GM19467 (cell line): ENCODE measurements around the gene CACNA1H.
"Not testable (repeated sequence)": the region's sequence is repeated elsewhere in the genome, so short reads cannot be mapped to it uniquely, and the experiment has no call there.

Experiments
- ATAC-seq: cut with Tn5 transposase; IDR thresholded peaks from one replicate; pipeline ENCODE4 v1.9.1; 2021; ENCODE audit warnings: mild to moderate bottlenecking, moderate library complexity; ENCODE audit not compliant: unreplicated experiment

Gene CACNA1H

DNA sequence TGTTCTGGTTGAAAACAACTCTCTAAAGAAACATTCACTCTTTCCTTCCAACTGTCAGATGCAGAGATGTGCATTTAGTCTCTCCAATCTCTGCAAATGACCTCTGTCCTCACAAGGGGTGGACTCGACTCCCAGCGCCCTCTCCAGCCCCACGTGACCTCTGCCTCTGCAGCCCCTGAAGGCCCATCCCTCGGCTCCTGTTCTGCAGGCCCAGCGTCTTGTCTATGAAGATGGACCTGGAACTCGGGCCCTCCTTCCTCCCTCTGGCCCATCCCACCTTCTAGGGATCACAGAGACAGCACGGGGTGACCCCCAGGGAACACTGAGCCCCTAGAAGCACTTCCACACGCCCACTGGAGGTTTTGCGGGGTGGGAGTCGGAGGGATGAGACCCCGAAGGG, 90.5 kb downstream of the CACNA1H start:
- not testable (repeated sequence) for ATAC-seq

DNA sequence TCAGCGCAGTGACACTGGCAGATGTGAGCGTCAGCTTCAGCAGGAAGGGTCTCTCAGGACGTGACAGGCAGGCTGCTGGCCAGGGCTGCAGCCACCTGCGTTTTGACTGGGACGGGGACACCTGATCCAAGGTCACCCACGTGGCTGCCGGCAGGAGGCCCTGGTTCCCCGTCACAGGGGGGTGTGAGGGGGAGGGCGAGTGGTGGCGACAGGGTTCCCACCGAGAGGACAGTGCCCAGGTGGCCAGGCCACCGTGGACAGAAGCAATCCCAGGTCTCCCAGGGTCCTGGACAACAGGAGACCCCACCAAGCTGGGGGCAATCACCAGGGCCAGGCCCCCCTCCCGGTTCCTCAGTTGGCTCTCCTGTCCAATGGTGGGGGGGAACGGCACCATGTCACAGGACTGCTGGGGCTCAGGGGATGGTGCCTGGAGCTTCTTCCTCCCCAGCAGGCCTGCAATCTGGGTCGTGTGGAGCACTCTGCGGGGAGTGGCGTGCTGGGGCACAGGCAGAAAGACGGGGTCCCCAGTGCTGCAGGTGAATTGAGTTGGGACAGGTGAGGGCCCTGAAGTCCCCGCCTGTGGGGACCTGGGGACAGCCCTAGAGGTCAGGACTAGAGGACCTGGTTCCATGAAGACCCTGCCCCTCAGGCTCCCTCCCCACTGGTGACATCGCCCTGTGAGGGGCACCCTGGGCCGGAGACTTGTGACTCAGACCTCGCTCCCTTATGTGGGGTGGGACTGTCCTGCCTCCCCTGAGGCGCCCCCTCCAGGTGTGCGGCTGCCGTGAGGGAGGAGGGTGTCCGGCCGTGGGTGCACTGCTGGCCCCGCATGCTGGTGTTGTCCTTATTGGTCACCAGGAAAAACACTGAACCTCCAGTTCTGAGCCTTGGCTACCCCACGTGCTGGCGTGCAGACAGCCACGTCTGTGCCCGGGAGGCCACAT, 91.3 kb downstream of the CACNA1H start:
- not testable (repeated sequence) for ATAC-seq

DNA sequence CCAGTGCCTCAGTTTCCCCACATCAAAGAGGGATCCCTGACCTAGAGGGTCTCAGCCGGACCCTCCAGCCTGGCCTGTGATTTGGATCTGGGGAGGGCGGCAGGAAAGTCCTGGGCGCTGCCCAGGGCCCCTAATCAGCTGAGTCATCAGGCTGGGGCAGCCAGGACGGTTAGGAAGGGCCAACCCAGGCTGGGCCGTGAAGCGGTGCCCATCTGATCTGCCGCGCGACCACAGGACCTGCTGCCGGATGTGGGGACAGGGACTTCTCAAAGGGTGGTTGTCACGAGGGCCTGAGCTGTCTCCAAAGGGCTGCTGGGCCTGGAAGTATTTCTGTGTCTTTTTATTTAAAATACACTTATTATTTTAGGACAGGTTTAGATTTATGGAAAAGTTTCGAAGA, 92.0 kb downstream of the CACNA1H start:
- no peak for ATAC-seq

DNA sequence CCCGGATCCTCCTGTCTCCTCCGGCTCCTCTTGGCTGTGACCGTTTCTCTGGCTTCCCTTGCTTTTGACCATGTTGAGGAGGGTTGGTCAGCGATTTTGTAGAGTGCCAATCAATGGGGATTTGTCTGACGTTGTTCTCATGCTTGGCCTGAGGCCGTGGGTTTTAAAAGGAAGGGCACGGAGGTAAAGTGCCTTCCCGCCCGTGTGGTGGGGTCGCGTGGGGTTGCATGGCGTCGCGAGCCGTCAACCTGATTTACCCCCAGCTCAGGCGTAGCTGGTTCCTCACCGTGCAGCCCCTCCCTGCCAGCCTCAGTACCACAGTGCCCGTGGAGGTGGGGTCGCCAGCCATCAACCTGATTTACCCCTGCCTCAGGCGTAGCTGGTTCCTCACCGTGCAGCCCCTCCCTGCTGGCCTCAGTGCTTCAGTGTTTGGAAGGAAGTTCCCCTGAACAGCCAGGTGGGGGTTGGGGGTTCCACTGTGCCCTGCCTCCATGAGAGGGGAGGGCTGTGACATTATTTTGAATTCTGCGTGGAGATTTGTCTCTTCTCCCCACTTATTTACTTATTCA, 92.6 kb downstream of the CACNA1H start:
- no peak for ATAC-seq

DNA sequence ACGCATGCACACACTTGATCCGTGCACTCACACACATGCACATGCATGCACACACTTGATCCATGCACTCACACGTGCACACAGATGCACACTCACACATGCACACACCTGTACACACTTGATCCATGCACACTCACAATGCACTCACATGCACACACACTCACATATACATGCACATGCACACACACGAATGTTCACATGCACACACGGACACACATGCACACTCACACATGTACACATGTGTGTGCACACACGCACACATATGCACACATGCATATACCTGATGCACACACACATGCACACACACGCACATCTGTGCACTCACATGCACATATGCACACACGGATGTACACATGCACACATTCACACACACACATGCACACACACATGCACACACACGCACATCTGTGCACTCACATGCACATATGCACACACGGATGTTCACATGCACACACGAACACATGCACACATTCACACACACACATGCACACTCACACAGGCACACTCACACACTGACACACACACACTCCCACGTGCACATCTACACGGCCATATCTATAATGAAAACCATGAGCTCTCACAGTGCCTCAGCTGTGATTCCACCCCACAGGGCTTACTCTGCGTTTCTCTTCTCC, 95.1 kb downstream of the CACNA1H start:
- ATAC-seq = not testable (repeated sequence)

DNA sequence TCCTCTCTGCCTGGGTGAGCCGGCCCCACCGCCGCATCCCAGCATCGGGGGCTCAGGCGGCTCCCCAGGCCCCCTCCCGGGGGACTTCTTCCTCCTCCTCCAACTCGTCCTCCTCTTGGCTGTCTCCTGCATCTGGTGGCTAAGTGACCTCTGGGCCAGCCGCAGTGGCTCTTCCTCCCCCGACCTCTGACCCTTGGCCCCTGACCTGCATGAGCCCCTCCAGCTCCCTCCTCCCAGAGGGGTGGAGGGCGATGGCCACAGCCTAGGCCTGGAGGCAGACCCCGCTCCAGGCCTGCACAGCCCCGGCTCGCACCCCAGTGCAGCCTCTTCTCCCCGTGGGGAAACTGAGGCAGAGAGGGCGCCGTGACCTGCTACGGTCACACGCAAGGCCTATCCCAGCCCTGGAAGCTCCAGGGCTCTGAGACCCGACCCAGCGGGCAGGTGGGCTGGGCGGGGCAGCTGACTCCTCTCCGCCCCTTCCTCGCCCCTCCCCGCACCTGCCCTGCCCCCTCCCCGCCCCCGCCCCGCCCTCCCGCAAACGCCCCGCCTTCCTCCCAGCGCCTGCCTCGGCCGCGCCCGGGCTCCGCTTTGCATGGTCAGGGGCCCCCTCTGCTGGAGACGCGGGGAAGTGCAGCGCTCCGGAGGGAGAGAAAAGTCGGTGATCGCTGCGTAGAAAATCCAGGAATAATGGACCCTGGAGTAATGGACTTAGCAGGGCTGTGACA, 96.3 kb downstream of the CACNA1H start:
- ATAC-seq = not testable (repeated sequence)

DNA sequence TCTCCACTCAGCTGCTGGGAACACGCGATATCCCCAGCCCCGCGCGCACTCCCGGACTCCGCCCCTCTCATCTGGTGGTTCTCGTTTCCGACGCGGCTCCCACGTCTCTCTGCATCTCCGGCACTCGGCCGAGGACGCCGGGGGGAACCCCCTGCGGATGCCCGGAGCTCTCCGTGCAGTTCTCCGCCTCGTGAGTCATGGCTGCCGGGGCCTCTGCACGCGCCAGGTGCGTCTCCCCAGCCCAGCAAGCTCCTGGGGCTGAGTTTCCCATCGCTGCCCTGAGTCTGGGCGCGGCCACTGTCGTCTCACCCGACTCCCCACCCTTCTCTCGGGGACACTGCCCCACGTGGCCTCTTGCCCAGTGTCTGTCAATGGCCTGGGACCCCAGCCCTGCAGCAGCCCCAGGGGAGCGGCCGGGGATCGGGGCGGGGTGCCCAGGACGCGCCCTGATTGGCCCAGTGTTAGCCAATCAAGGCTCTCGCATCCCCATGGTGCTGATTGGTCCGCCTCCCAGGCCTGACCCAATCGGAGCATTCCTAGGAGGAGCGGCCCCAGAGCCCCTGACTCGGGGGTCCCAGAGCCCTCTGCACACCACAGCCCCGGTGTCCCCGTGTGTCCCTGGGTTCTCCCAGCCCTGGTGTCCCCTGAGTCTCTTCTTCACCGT, 100.9 kb downstream of the CACNA1H start:
- ATAC-seq = not testable (repeated sequence)

DNA sequence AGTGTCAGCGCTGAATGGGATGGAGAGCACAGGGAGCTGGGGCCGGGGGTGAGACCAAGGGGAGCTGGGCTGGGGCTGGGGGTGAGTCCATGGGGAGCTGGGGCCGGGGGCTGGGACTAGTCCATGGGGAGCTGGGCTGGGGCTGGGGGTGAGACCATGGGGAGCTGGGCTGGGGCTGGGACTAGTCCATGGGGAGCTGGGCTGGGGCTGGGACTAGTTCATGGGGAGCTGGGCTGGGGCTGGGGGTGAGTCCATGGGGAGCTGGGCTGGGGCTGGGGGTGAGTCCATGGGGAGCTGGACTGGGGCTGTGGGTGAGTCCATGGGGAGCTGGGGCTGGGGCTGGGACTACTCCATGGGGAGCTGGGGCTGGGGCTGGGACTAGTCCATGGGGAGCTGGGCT, 101.9 kb downstream of the CACNA1H start:
- not testable (repeated sequence) for ATAC-seq

DNA sequence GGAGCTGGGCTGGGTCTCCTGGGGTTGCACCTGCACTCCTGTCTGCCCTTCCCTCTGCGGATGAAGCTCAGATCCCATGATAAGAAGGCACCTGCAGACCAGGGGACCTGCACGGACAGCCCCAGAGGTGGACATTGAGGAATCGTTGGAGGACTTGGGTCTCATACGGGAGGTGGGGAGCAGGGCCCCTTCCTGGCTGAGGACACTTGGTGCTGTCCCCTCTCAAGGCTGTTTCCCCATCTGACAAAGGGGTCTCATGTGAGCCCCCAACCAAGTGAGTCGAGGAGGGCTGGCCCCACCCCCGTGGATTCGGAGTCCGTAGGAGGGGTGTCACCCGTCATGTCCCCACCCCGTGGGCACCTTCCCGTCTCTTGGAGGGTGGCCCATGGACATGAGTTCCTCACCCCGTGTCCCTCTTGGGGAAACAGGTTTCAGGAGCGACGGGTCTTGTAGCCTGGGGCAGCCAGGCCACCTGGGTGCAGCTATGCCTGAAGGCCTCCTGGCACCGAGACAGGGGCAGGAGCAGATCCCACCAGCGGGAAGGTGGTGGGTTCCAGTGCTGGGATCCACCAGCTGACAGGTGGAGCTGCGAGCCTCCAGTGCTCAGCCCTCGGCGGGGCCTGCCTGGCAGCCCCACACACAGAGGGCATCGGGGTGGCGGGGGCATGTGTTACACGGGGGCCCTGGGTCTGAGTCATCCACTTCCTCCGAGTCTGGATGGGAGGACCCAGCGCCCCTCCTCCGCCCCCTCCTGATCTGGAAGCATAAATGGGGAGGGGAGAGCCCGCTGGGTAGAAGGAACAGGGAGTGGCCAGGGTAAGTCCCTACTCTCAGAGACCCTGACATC, 102.6 kb downstream of the CACNA1H start, which contains the start of gene TPSD1:
TPSD1 (plus strand) TSS at position 794 of the 847 bp plus-strand sequence. CDS start 212 bp downstream, outside the sequence.
- ATAC-seq = not testable (repeated sequence)

DNA sequence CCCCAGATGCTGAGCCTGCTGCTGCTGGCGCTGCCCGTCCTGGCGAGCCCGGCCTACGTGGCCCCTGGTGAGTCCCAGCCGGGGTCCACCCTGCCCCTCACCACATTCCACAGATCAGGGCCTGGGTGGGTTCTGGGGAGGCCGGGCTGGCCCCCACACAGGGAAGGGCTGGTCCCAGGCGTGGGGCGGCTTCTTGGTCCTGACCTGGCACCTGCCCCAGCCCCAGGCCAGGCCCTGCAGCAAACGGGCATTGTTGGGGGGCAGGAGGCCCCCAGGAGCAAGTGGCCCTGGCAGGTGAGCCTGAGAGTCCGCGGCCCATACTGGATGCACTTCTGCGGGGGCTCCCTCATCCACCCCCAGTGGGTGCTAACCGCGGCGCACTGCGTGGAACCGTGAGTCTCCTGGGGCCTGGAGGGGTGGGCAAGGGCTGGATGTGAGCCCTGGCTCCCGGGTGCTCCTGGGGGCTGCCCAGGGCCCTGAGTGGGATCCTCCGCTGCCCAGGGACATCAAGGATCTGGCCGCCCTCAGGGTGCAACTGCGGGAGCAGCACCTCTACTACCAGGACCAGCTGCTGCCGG, 103.5 kb downstream of the CACNA1H start:
- not testable (repeated sequence) for ATAC-seq

DNA sequence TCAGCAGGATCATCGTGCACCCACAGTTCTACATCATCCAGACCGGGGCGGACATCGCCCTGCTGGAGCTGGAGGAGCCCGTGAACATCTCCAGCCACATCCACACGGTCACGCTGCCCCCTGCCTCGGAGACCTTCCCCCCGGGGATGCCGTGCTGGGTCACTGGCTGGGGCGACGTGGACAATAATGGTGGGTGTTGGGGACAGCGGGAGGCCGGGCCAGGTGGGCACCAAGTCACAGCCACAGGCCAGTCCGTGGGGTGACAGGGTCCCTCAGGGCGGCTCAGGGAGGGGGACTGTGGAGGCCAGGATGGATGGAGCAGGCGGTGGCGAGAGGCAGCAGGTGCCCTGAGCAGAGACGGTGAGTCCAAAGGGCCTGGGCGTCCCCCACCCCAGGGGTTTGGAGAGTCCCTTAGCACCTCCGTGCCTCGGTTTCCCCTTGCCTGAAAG, 104.0 kb downstream of the CACNA1H start:
- no peak for ATAC-seq

DNA sequence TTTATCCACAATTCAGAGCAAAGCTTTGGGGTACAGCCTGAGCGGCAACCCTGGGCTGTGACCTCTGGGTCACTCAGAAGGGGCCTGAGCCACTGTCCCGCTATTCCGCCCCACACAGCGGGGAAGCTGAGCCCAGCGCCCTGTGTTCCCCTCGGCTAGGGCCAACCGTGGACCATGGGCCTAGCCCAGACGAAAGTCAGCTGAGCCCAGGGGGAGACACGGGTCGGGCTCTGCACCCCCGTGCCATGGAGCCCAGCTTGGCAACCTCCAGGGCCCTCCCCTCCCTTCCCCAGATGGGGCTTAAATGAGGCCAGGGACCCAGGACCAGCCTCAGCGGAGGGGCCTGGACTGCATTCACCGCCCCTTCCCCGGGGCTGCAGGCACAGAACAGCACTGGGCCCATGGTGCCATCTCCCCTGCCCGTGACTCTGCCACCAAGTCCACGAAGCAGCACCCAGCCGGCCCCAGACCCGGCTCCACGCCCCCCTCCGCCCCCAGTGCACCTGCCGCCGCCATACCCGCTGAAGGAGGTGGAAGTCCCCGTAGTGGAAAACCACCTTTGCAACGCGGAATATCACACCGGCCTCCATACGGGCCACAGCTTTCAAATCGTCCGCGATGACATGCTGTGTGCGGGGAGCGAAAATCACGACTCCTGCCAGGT, 104.8 kb downstream of the CACNA1H start:
- no peak for ATAC-seq

DNA sequence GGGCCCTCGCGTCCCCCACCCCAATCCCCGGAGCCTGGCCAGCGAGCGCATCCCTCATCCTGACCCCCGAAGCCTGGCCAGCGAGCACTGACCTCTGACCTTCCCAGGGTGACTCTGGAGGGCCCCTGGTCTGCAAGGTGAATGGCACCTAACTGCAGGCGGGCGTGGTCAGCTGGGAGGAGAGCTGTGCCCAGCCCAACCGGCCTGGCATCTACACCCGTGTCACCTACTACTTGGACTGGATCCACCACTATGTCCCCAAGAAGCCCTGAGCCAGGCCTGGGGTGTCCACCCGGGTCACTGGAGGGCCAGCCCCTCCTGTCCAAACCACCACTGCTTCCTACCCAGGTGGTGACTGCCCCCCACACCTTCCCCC, 105.3 kb downstream of the CACNA1H start:
- ATAC-seq = no peak

DNA sequence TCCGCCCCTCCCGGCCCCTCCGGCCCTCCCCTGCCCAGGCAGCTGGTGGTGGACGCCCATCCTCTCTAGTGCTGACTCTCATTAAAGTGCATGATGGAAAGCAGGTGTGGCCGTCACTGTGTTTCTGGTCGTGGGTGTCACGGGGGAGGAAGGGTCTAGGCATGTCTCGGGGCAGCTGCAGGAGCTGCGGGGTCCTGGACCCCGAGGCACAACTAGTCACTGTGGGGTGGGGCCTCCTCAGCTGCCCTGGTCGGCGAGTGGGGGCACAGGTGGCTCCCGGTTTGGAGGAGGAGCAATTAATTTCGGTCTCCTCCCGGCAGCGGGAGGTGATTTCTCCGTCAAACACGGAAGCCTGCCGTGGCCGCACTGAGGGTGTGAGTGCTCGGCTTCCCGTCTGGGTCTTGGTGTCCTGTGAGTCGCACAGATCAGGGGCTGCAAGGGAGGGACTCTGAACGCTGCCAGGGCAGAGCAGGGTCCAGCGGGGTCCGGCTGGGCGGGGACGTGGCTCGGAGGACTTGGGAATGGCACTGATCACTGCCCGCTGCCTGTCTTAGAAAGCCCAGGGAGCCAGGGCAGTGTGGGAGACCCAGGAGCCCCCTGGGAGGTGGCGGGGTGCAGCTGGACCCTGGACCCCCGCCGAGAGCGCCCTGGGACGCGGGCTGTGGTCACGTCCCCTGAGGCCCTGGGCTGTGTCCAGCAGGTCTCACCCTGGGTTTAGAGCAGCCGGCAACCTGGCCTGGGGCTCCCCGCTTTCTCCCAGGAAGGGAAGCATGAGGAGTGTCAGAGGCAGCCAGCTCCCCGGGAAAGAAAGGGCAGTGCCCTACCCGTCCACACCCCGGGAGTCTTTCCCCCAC, 106.2 kb downstream of the CACNA1H start:
- no peak for ATAC-seq

DNA sequence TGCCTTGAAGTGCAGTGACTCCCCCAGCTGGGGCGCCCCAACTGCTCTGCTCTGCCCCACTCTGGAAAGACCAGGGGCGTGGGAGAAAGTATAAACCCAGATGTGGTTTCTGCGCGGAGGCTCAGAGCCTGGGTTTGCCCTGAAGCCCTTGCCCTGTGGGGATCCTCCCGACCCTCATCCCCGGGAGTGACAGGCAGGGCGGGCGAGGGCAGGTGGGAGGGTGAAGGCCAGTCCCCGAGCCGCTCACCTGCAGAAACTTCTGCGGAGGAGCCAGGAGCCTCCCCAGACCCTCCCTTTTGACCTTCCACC, 106.8 kb downstream of the CACNA1H start:
- ATAC-seq = no peak

DNA sequence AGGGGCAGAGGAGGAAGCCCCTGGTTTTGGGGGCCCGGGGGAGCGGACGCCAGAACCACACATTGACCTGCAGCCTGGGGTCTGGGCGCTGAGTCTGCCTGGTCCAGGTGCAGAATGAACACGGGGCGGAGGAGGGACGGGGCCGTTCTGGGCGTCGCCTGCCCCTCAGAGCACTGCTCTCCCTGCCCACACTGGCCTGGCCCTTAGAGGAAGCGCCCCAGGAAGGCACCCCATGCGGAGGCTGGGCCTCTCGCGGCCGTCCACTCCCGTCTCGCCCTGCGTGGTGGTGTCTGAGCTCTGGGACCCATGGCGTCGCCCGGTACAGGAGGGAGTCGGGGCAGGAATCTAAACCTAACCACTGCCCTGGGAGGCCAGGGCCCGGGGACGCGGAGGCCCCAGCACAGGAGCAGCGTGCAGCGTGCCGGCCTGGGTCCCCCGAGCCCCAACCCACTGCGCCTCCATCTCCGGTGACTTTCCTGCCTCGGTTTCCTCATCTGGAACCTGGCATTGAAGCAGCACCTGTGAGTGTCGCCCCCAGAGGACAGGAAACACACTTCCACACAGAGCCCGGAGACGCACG, 107.3 kb downstream of the CACNA1H start:
- no peak for ATAC-seq

DNA sequence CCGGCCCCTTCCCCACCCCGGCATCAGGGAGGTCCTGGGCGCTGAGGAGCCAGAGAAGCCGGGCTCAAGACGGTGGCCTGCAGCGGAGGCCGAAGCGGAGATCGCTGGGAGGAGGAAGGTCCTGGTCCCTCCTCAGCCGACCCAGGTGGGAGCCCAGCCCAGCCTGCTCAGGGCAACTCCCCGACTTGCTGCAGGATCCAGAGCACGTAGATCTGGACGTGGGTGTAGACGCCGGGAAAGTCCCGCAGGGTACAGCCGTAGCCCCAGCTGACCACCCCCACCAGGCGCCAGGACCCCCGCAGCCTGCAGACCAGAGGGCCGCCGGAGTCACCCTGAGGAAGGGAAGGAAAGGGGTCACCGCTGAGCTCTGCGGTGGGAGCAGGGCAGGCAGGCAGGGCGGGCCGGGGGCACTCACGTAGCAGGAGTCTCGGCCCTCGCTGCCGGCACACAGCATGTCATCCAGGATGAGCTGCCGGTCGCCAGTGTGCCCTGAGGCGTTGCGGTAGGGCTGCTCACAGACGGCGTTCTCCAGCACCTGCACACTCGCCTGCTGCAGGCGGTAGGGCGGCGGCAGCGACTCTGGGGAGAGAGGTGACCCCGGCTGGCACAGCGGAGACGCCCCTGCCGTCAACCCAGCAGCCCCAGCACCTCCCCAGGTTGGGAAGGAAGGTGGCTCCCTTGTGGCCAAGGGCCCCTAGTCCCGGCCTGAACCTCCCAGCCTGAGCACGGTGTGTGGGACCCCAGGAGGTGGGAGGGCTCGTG, 108.4 kb downstream of the CACNA1H start:
- no peak for ATAC-seq
